ENCODE data around the gene OMA1. TPM values are rescaled to one million over a fixed set of nuclear protein-coding genes. Genes with fewer than 3 reads are reported as not detected.
A peak's percentile ranks its signal among the peaks of the same experiment; 100 is the strongest.
"Not testable (repeated sequence)": the region's sequence is repeated elsewhere in the genome, so short reads cannot be mapped to it uniquely, and the experiment has no call there.

The OMA1 gene
- polyA plus RNA-seq, 2 of the 4 experiments (the other 2 are of a cell fraction): 11.7 to 18.0 TPM

DNA sequence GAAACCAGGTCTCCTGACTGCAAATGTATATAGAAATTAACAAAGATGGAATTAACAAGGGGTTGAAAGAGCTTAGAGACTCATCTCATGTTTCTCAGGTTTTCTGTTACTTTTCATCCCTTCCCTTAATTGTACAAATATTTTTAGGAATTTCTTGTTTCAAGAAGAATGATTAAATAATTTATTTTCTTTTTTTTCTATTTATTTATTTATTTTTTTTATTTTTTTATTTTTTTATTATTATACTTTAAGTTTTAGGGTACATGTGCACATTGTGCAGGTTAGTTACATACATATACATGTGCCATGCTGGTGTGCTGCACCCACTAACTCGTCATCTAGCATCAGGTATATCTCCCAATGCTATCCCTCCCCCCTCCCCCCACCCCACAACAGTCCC, 35.6 kb upstream of the OMA1 start:
- FAIRE-seq; H3K9me3 ChIP-seq; H3K4me3 ChIP-seq; POLR2A ChIA-PET; H3K27ac ChIP-seq; DNase-seq (ENCODE audit: low read depth in 1 of 2, low spot score in 1 of 2); ATAC-seq; H3K4me2 ChIP-seq: not testable (repeated sequence)
- WGBS (ENCODE audit: missing lambda C conversion rate): no CpG with 5 or more reads among the region's 1 CpG
- peaks cover 26% of the 10 kb centered on the region for H3K4me1 ChIP-seq
- CTCF ChIA-PET: interaction anchor here (0.9 kb wide), 1 partner anchor 67 kb away, joined by 3 read pairs; no protein-coding TSS in a partner anchor

DNA sequence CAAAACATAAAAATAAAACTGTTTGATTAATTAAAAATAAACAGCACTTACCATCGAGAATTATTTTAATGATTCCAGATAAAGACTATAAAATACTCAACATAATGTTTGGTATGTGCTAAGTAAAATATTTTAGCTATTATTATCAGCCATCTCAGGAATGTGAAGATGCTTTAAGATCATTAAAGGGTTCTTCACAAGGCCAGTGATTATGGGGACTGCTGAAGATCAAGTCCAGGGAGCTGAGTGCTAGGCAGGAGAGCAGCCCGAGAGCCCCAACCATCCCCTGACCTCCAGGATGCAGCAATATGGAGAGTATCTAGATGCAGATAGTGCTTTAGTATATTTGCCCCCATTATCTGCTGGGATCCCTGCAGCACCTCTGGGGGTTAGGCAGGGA, 35.1 kb upstream of the OMA1 start:
- ChIA-PET CTCF (interaction anchor here (0.9 kb wide), 1 partner anchor 66 kb away, joined by 3 read pairs; no protein-coding TSS in a partner anchor), POLR2A (no interaction called here)
- Histone ChIP-seq H3K9me3 (no peaks in the 10 kb centered on the region), H3K4me2 (no peak overlapping the region), H3K27ac (0 out of 6 replicates have a peak overlapping the region, but pooled peaks of 1 of the 2 experiments have one; percentile 16), H3K4me1 (peaks cover 26% of the 10 kb centered on the region), H3K4me3 (no peak overlapping the region)
- WGBS (ENCODE audit: missing lambda C conversion rate): 48% methylated on average over 2 of the region's 2 CpGs
- no peak for DNase-seq (ENCODE audit: low read depth in 1 of 2, low spot score in 1 of 2)
- ATAC-seq: no peak
- FAIRE-seq: no peak
- TF ChIP-seq GATA3 (IDR thresholded peaks at IDR 0.05; ENCODE audit: borderline replicate concordance) (no peak), FOSB (CRISPR knock-in tag; IDR thresholded peaks at IDR 0.05) (no peak)

DNA sequence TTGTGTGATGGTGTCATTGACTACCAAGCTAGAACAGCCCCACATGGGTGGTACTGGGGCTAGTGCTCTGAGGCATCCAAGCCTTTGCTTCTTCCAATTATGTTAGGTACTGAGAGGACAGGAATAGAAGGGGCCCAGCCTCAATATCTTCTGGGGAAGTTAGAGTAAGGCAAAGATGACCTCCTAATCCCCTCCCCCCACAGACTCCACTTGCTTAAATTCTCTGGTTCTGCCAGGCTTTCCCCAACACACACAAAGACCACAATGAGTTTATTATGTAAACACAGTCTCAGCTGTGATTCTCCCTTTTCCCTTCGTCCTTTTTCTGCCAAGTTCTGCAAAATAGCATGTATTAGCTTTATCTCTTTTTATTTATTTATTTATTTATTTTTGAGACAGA, 33.7 kb upstream of the OMA1 start:
- no peak for DNase-seq (ENCODE audit: low read depth in 1 of 2, low spot score in 1 of 2)
- no peak for FAIRE-seq
- ChIA-PET POLR2A (interaction anchor here (0.6 kb wide), 1 partner anchor 34 kb away, joined by 3 read pairs; the partner anchor contains the start of gene OMA1), CTCF (interaction anchor here (0.8 kb wide), 1 partner anchor 34 kb away, joined by 3 read pairs; the partner anchor contains the start of gene OMA1)
- H3K27ac ChIP-seq: 0 out of 6 replicates have a peak overlapping the region, but pooled peaks of 1 of the 2 experiments have one; percentile 31
- peaks cover 20% of the 10 kb centered on the region for H3K4me1 ChIP-seq
- H3K4me2 ChIP-seq: no peak overlapping the region
- no peaks in the 10 kb centered on the region for H3K9me3 ChIP-seq
- 29% methylated on average over 1 of the region's 1 CpG for WGBS (ENCODE audit: missing lambda C conversion rate)
- no peak for ATAC-seq
- H3K4me3 ChIP-seq: no peak overlapping the region
- TF ChIP-seq EP300 (IDR thresholded peaks at IDR 0.05) (no peak), SREBF2 (IDR thresholded peaks at IDR 0.05) (no peak), ZFP36 (IDR thresholded peaks at IDR 0.05; ENCODE audit: borderline replicate concordance, partially characterized antibody) (no peak), MYC (IDR thresholded peaks at IDR 0.05; ENCODE audit: borderline replicate concordance, low read length) (no peak), ZC3H11A (IDR thresholded peaks at IDR 0.05) (no peak), HOXA7 (CRISPR knock-in tag; IDR thresholded peaks at IDR 0.05) (no peak), HEYL (CRISPR knock-in tag; IDR thresholded peaks at IDR 0.05) (no peak), RAD21 (conservative IDR thresholded peaks at IDR 0.05 in 1 of 2, IDR thresholded peaks at IDR 0.05 in 1 of 2) (no peak), CHD4 (IDR thresholded peaks at IDR 0.05; ENCODE audit: borderline replicate concordance) (no peak), HDAC2 (IDR thresholded peaks at IDR 0.05) (no peak)
- TF ChIP-seq, protein P1, sequence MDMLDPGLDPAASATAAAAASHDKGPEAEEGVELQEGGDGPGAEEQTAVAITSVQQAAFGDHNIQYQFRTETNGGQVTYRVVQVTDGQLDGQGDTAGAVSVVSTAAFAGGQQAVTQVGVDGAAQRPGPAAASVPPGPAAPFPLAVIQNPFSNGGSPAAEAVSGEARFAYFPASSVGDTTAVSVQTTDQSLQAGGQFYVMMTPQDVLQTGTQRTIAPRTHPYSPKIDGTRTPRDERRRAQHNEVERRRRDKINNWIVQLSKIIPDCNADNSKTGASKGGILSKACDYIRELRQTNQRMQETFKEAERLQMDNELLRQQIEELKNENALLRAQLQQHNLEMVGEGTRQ (IDR thresholded peaks at IDR 0.05): no peak
- TF ChIP-seq, protein P2, sequence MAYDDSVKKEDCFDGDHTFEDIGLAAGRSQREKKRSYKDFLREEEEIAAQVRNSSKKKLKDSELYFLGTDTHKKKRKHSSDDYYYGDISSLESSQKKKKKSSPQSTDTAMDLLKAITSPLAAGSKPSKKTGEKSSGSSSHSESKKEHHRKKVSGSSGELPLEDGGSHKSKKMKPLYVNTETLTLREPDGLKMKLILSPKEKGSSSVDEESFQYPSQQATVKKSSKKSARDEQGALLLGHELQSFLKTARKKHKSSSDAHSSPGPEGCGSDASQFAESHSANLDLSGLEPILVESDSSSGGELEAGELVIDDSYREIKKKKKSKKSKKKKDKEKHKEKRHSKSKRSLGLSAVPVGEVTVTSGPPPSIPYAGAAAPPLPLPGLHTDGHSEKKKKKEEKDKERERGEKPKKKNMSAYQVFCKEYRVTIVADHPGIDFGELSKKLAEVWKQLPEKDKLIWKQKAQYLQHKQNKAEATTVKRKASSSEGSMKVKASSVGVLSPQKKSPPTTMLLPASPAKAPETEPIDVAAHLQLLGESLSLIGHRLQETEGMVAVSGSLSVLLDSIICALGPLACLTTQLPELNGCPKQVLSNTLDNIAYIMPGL (CRISPR knock-in tag; IDR thresholded peaks at IDR 0.05; ENCODE audit: borderline replicate concordance): no peak
- TF ChIP-seq, protein P3, sequence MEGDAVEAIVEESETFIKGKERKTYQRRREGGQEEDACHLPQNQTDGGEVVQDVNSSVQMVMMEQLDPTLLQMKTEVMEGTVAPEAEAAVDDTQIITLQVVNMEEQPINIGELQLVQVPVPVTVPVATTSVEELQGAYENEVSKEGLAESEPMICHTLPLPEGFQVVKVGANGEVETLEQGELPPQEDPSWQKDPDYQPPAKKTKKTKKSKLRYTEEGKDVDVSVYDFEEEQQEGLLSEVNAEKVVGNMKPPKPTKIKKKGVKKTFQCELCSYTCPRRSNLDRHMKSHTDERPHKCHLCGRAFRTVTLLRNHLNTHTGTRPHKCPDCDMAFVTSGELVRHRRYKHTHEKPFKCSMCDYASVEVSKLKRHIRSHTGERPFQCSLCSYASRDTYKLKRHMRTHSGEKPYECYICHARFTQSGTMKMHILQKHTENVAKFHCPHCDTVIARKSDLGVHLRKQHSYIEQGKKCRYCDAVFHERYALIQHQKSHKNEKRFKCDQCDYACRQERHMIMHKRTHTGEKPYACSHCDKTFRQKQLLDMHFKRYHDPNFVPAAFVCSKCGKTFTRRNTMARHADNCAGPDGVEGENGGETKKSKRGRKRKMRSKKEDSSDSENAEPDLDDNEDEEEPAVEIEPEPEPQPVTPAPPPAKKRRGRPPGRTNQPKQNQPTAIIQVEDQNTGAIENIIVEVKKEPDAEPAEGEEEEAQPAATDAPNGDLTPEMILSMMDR (IDR thresholded peaks at IDR 0.05): no peak

DNA sequence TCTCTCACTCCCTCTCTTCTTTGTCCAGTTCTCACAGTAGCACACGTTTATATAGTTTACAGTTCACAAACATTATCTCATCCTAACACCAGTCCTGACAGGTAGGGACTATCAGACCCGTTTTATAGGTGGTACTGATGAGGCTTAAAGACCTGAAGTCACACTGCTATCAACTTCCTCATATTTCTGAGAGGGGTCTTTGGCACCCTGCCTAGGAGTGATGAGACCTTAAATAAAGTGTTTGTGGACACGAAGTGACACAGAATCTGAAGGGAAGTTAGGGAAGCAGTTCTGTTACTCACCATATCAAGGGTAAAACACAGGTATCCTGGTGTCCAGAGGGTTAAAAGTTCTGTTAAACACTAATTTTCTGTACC, 31.1 kb upstream of the OMA1 start:
- no peaks in the 10 kb centered on the region for H3K9me3 ChIP-seq
- CTCF ChIA-PET: no interaction called here
- FAIRE-seq (no peak), DNase-seq (ENCODE audit: low read depth in 1 of 2, low spot score in 1 of 2) (no peak), ATAC-seq (no peak)
- no peak overlapping the region for H3K4me2 ChIP-seq
- H3K4me1 ChIP-seq: no peaks in the 10 kb centered on the region
- no peak overlapping the region for H3K27ac ChIP-seq
- TF ChIP-seq MAZ (IDR thresholded peaks at IDR 0.05; ENCODE audit: borderline replicate concordance, low read depth, low read length) (no peak), POLR2AphosphoS2 (conservative IDR thresholded peaks at IDR 0.05; ENCODE audit: low read length) (no peak)
- TF ChIP-seq, protein P4, sequence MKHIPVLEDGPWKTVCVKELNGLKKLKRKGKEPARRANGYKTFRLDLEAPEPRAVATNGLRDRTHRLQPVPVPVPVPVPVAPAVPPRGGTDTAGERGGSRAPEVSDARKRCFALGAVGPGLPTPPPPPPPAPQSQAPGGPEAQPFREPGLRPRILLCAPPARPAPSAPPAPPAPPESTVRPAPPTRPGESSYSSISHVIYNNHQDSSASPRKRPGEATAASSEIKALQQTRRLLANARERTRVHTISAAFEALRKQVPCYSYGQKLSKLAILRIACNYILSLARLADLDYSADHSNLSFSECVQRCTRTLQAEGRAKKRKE (CRISPR knock-in tag; IDR thresholded peaks at IDR 0.05; ENCODE audit: low read depth): no peak
- WGBS (ENCODE audit: missing lambda C conversion rate): 39% methylated on average over 3 of the region's 3 CpGs
- no peak overlapping the region for H3K4me3 ChIP-seq
- POLR2A ChIA-PET: no interaction called here

Data from A549 (cell line).